ENCODE results near the gene NTRK3. TPM values are rescaled to one million over a fixed set of nuclear protein-coding genes. Genes with fewer than 3 reads are reported as not detected.

Gene NTRK3
- total RNA-seq, 1 experiment from 2014 or later, result not detected

GRCh38 chr15:88266170-88266569 lies 9.6 kb upstream of the NTRK3 start:
- Mint-ChIP-seq H3K4me3 (ENCODE audit: low read depth, unreplicated experiment) (no peak overlapping the region), H3K9me3 (ENCODE audit: low read depth, unreplicated experiment) (no peaks in the 10 kb centered on the region), H3K27me3 (ENCODE audit: unreplicated experiment) (peaks cover 90% of the 10 kb centered on the region), H3K27ac (ENCODE audit: unreplicated experiment) (no peak overlapping the region), H3K36me3 (ENCODE audit: insufficient read depth, unreplicated experiment) (no peaks in the 10 kb centered on the region), H3K4me1 (ENCODE audit: low read depth, unreplicated experiment) (no peaks in the 10 kb centered on the region)
- no peak for TF ChIP-seq CTCF (IDR thresholded peaks at IDR 0.05; ENCODE audit: unreplicated experiment)
- intact Hi-C loops (cut with micrococcal nuclease; ENCODE audit: unreplicated experiment), result no loop called here
- no peak for DNase-seq
- BruUV-seq (replicated peaks), result no TSS peak
- CTCF ChIA-PET, result no interaction called here

DNA sequence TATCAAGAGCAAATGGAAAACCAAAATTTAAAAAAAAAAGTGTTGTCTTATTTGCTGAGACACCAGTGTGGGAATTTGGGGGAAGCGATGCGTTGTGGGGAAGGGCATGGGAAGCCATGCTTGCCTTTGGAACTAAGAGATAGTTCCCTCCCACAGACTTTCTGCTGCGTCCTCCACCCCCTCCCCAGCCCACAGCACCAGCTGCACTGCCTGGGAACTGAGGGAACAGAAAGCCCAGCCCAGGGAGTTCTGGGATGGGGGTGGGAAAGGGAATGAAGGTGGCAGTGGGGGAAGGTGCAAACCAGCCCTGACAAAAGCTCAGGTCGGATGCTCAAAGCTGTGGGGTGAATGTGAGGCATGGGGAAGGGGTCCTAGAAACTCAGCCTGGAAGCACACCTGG lies 8.1 kb upstream of the NTRK3 start:
- H3K27ac Mint-ChIP-seq (ENCODE audit: unreplicated experiment), result no peak overlapping the region
- no peak for TF ChIP-seq CTCF (IDR thresholded peaks at IDR 0.05; ENCODE audit: unreplicated experiment)
- no peak overlapping the region for H3K4me3 Mint-ChIP-seq (ENCODE audit: low read depth, unreplicated experiment)
- no peaks in the 10 kb centered on the region for H3K4me1 Mint-ChIP-seq (ENCODE audit: low read depth, unreplicated experiment)
- intact Hi-C loops (cut with micrococcal nuclease; ENCODE audit: unreplicated experiment), result no loop called here
- no peaks in the 10 kb centered on the region for H3K9me3 Mint-ChIP-seq (ENCODE audit: low read depth, unreplicated experiment)
- H3K36me3 Mint-ChIP-seq (ENCODE audit: insufficient read depth, unreplicated experiment), result no peaks in the 10 kb centered on the region
- no TSS peak for BruUV-seq (replicated peaks)
- peaks cover 80% of the 10 kb centered on the region for H3K27me3 Mint-ChIP-seq (ENCODE audit: unreplicated experiment)
- CTCF ChIA-PET, result no interaction called here
- DNase-seq, result no peak

DNA sequence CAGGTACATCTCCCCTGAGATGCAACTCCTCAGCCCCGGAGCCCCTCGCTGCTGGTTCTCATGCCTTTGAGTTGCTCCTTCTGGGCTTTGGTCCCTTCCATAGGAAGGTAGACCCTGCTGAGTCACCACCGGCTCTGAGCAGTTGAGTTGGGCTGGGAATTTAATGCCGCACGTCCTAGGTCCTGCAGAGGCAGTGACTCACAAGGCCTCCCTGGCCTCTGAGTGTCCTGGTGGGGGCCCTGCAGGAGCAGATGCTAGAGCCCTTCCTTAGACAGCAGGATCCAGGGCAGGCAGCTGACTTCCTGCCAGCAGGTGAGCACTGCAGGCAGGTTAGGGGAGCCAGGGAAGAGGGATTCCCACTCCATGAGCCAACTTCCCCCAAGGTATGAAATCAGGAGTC lies 5.5 kb upstream of the NTRK3 start:
- no peaks in the 10 kb centered on the region for H3K4me1 Mint-ChIP-seq (ENCODE audit: low read depth, unreplicated experiment)
- intact Hi-C loops (cut with micrococcal nuclease; ENCODE audit: unreplicated experiment), result no loop called here
- no peak for DNase-seq
- H3K27ac Mint-ChIP-seq (ENCODE audit: unreplicated experiment), result no peak overlapping the region
- H3K27me3 Mint-ChIP-seq (ENCODE audit: unreplicated experiment), result peaks cover 80% of the 10 kb centered on the region
- BruUV-seq (replicated peaks), result no TSS peak
- no peak for TF ChIP-seq CTCF (IDR thresholded peaks at IDR 0.05; ENCODE audit: unreplicated experiment)
- no peaks in the 10 kb centered on the region for H3K9me3 Mint-ChIP-seq (ENCODE audit: low read depth, unreplicated experiment)
- CTCF ChIA-PET, result no interaction called here
- no peak overlapping the region for H3K4me3 Mint-ChIP-seq (ENCODE audit: low read depth, unreplicated experiment)
- no peaks in the 10 kb centered on the region for H3K36me3 Mint-ChIP-seq (ENCODE audit: insufficient read depth, unreplicated experiment)

GRCh38 chr15:88258093-88258641 lies 1.6 kb upstream of the NTRK3 start:
- CTCF ChIA-PET, result no interaction called here
- H3K27me3 Mint-ChIP-seq (ENCODE audit: unreplicated experiment), result peaks cover 75% of the 10 kb centered on the region
- no peak overlapping the region for H3K27ac Mint-ChIP-seq (ENCODE audit: unreplicated experiment)
- intact Hi-C loops (cut with micrococcal nuclease; ENCODE audit: unreplicated experiment), result no loop called here
- no TSS peak for BruUV-seq (replicated peaks)
- H3K4me1 Mint-ChIP-seq (ENCODE audit: low read depth, unreplicated experiment), result no peaks in the 10 kb centered on the region
- H3K36me3 Mint-ChIP-seq (ENCODE audit: insufficient read depth, unreplicated experiment), result no peaks in the 10 kb centered on the region
- DNase-seq, result no peak
- no peak overlapping the region for H3K4me3 Mint-ChIP-seq (ENCODE audit: low read depth, unreplicated experiment)
- H3K9me3 Mint-ChIP-seq (ENCODE audit: low read depth, unreplicated experiment), result no peaks in the 10 kb centered on the region
- TF ChIP-seq CTCF (IDR thresholded peaks at IDR 0.05; ENCODE audit: unreplicated experiment), result no peak
